Uterus (tissue), 4 donors: ENCODE data around the gene IFIT5. TPM values are rescaled to one million over a fixed set of nuclear protein-coding genes. Genes with fewer than 3 reads are reported as not detected.
"Not testable (repeated sequence)": the region's sequence is repeated elsewhere in the genome, so short reads cannot be mapped to it uniquely, and the experiment has no call there.

ENCODE experiments used
- DNase-seq, 2 donors: peaks; one replicate each; pipeline ENCODE4 v3.0.0-alpha.2; 2019 to 2020
- H3K27ac ChIP-seq, 2 donors: fragments of 200-600 bp; sonication (generic); 1 replicate in 1 of 2; 2 replicates in 1 of 2; pipeline ENCODE4 v1.5.1; 2016 to 2018
- H3K27me3 ChIP-seq, 2 donors: fragments of 200-600 bp; sonication (generic); one replicate each; pipeline ENCODE4 v1.5.1; 2018 to 2019; ENCODE audit warnings: control low read depth in 1 of 2
- H3K36me3 ChIP-seq, 2 donors: fragments of 200-600 bp; sonication (generic); one replicate each; pipeline ENCODE4 v1.5.1; 2019; ENCODE audit warnings: control low read depth in 1 of 2
- H3K4me1 ChIP-seq, 2 donors: fragments of 200-600 bp; sonication (generic); one replicate each; pipeline ENCODE4 v1.5.1; 2018 to 2019; ENCODE audit warnings: control low read depth in 1 of 2
- H3K4me3 ChIP-seq, 2 donors: fragments of 200-600 bp; sonication (generic); 1 replicate in 1 of 2; 2 replicates in 1 of 2; pipeline ENCODE4 v1.5.1; 2018 to 2019; ENCODE audit warnings: mild to moderate bottlenecking in 1 of 2
- H3K9me3 ChIP-seq, 2 donors: fragments of 200-600 bp; sonication (generic); one replicate each; pipeline ENCODE4 v1.5.1; 2019; ENCODE audit warnings: control low read depth in 1 of 2
- CTCF ChIP-seq, 4 experiments: fragments of 200-600 bp in 2 of 4; fragments of 450-650 bp in 2 of 4; sonication (generic) in 2 of 4; IDR thresholded peaks; one replicate each; pipeline ENCODE4 v1.5.1; 2016 to 2019; ENCODE audit warnings: antibody characterized with exemption in 4 of 4, mild to moderate bottlenecking in 2 of 4, moderate library complexity in 1 of 4
- POLR2A ChIP-seq, 2 donors: fragments of 450-650 bp; IDR thresholded peaks; one replicate each; pipeline ENCODE4 v1.6.1; 2016; ENCODE audit warnings: antibody characterized with exemption in 2 of 2, mild to moderate bottlenecking in 1 of 2, moderate library complexity in 1 of 2
- intact Hi-C: fragments of 100-400 bp; cut with DNase I; formaldehyde crosslinking; loops from one replicate; pipeline ENCODE4 v1.15.1; 2023; ENCODE audit warnings: low total_unique reads
- total RNA-seq, 4 donors: library from RNA; depleted of rRNA in 3 of 4; stranded (reverse); fragments of >200 nt in 3 of 4; gene quantifications; one replicate each; pipeline versions ENCODE4 v1.1.0 to v1.2.4, GENCODE V29; 2014 to 2023
- donor health status: DM: yes; HTN: yes; CAD: no.

IFIT5 gene
- total RNA-seq, 4 donors from 2014 or later: 7.7 to 38.2 (median 29.4) TPM

- no peaks in the 10 kb centered on the region for H3K27me3 ChIP-seq
- intact Hi-C loops: no loop called here
- peak overlapping the region in 1 of 2 donors; percentile 26 for H3K27ac ChIP-seq
- no peaks in the 10 kb centered on the region for H3K36me3 ChIP-seq
- H3K9me3 ChIP-seq: no peaks in the 10 kb centered on the region
- TF ChIP-seq CTCF (IDR thresholded peaks at IDR 0.05) (no peak), POLR2A (IDR thresholded peaks at IDR 0.05) (no peak)
- H3K4me1 ChIP-seq: no peaks in the 10 kb centered on the region
- H3K4me3 ChIP-seq: no peak overlapping the region
- DNase-seq: no peak
Observed at GRCh38 chr10:89395141-89395540, 19.2 kb upstream of the IFIT5 start.

- Histone ChIP-seq H3K9me3 (no peaks in the 10 kb centered on the region), H3K27ac (no peak overlapping the region), H3K36me3 (no peaks in the 10 kb centered on the region), H3K27me3 (no peaks in the 10 kb centered on the region), H3K4me1 (no peaks in the 10 kb centered on the region), H3K4me3 (no peak overlapping the region)
- DNase-seq: no peak
- TF ChIP-seq CTCF (IDR thresholded peaks at IDR 0.05) (no peak), POLR2A (IDR thresholded peaks at IDR 0.05) (no peak)
- intact Hi-C loops: no loop called here
Observed at GRCh38 chr10:89398003-89398749, 16.2 kb upstream of the IFIT5 start.

GRCh38 chr10:89399956-89400355, 14.4 kb upstream of the IFIT5 start:
- Histone ChIP-seq H3K27me3 (no peaks in the 10 kb centered on the region), H3K4me3 (no peak overlapping the region), H3K9me3 (no peaks in the 10 kb centered on the region), H3K4me1 (no peaks in the 10 kb centered on the region), H3K36me3 (no peaks in the 10 kb centered on the region), H3K27ac (no peak overlapping the region)
- DNase-seq: no peak
- TF ChIP-seq CTCF (IDR thresholded peaks at IDR 0.05): no peak
- no peak for TF ChIP-seq POLR2A (IDR thresholded peaks at IDR 0.05)
- intact Hi-C loops: no loop called here

GRCh38 chr10:89403043-89403442, 11.3 kb upstream of the IFIT5 start:
- H3K9me3 ChIP-seq: no peaks in the 10 kb centered on the region
- no peak overlapping the region for H3K4me3 ChIP-seq
- no peak for DNase-seq
- TF ChIP-seq POLR2A (IDR thresholded peaks at IDR 0.05): no peak
- no peak for TF ChIP-seq CTCF (IDR thresholded peaks at IDR 0.05)
- H3K27me3 ChIP-seq: no peaks in the 10 kb centered on the region
- intact Hi-C loops: no loop called here
- H3K36me3 ChIP-seq: no peaks in the 10 kb centered on the region
- H3K4me1 ChIP-seq: no peaks in the 10 kb centered on the region
- no peak overlapping the region for H3K27ac ChIP-seq

- no peak for DNase-seq
- intact Hi-C loops: no loop called here
- H3K36me3 ChIP-seq: no peaks in the 10 kb centered on the region
- no peak for TF ChIP-seq CTCF (IDR thresholded peaks at IDR 0.05)
- no peak for TF ChIP-seq POLR2A (IDR thresholded peaks at IDR 0.05)
- no peaks in the 10 kb centered on the region for H3K4me1 ChIP-seq
- H3K4me3 ChIP-seq: no peak overlapping the region
- H3K9me3 ChIP-seq: no peaks in the 10 kb centered on the region
- no peak overlapping the region for H3K27ac ChIP-seq
- H3K27me3 ChIP-seq: no peaks in the 10 kb centered on the region
Observed at GRCh38 chr10:89404104-89405047, 10.0 kb upstream of the IFIT5 start.

GRCh38 chr10:89406178-89406577, 8.2 kb upstream of the IFIT5 start:
- H3K27ac ChIP-seq, H3K4me1 ChIP-seq, DNase-seq, H3K4me3 ChIP-seq, H3K36me3 ChIP-seq, H3K9me3 ChIP-seq, intact Hi-C loops, H3K27me3 ChIP-seq: not testable (repeated sequence)

- DNase-seq, H3K27me3 ChIP-seq, intact Hi-C loops, H3K4me3 ChIP-seq, H3K9me3 ChIP-seq, H3K36me3 ChIP-seq, H3K4me1 ChIP-seq, H3K27ac ChIP-seq: not testable (repeated sequence)
Observed at GRCh38 chr10:89407792-89408191, 6.6 kb upstream of the IFIT5 start.
